Skeletal muscle cell (primary cell): Measurements from ENCODE around the gene ERBIN.
"Not testable (repeated sequence)": the region's sequence is repeated elsewhere in the genome, so short reads cannot be mapped to it uniquely, and the experiment has no call there.

Experiments
- DNase-seq: peaks from one replicate; pipeline ENCODE4 v3.0.0-alpha.2; 2010; ENCODE audit warnings: low read depth
- H3K4me3 ChIP-seq: 2 replicates; pipeline ENCODE4 v1.5.1; 2011; ENCODE audit warnings: low read depth, mild to moderate bottlenecking, control low read depth, low read length, moderate library complexity

Gene ERBIN, protein sequence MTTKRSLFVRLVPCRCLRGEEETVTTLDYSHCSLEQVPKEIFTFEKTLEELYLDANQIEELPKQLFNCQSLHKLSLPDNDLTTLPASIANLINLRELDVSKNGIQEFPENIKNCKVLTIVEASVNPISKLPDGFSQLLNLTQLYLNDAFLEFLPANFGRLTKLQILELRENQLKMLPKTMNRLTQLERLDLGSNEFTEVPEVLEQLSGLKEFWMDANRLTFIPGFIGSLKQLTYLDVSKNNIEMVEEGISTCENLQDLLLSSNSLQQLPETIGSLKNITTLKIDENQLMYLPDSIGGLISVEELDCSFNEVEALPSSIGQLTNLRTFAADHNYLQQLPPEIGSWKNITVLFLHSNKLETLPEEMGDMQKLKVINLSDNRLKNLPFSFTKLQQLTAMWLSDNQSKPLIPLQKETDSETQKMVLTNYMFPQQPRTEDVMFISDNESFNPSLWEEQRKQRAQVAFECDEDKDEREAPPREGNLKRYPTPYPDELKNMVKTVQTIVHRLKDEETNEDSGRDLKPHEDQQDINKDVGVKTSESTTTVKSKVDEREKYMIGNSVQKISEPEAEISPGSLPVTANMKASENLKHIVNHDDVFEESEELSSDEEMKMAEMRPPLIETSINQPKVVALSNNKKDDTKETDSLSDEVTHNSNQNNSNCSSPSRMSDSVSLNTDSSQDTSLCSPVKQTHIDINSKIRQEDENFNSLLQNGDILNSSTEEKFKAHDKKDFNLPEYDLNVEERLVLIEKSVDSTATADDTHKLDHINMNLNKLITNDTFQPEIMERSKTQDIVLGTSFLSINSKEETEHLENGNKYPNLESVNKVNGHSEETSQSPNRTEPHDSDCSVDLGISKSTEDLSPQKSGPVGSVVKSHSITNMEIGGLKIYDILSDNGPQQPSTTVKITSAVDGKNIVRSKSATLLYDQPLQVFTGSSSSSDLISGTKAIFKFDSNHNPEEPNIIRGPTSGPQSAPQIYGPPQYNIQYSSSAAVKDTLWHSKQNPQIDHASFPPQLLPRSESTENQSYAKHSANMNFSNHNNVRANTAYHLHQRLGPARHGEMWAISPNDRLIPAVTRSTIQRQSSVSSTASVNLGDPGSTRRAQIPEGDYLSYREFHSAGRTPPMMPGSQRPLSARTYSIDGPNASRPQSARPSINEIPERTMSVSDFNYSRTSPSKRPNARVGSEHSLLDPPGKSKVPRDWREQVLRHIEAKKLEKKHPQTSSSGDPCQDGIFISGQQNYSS (N-terminal part only)

DNA sequence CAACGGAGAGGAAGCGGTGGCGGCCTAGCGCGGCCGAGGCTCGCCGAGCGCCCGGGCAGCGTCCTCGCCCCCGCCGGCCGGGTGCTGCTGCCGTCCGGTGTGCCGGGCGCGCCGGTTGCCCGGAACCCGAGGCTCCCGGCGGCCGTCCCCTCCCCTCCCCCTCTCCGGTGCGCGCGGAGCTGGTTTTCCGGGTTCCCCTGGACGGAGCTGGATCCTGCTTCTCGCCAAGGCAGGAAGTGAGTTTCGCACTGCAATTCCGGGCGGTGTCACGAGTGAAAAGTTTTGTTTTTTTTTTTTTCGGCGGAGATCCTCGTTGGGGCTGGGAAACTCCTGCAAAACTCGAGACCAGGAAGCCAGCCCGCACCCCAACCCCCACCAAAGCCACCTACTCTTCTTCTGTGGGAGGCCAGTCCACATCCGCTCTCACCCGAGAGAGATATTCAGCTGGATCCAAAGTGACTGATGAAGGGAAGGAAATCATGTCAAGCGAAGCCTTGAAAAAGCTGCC is at the start of gene ERBIN:
Gene ERBIN (plus strand): TSS at position 300 of the 508 bp plus-strand sequence. CDS start 66,144 bp downstream, outside the sequence.
- peak within 1 kb of the TSS; percentile 93 for H3K4me3 ChIP-seq

DNA sequence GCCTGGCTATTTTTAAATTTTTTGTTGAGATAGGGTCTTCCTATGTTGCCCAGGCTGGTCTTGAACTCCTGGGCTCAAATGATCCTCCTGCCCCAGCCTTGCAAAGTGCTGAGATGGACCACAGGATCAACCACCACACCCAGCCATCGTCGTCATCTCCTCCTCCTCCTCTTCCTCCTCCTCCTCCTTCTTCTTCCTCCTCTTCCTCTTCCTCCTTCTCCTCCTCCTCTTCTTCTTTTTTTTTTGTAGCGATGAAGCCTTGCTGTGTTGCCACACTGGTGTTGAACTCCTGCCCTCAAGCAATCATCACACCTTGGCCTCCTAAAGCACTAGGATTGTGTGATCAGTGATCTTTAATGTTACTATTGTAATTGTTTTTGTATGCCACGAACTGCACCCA is 49.4 kb upstream of the ERBIN start:
- no peak overlapping the region for H3K4me3 ChIP-seq
- no peak for DNase-seq

More for the DNA sequence above, at the start of gene ERBIN:
- peak; percentile 29 for DNase-seq

DNA sequence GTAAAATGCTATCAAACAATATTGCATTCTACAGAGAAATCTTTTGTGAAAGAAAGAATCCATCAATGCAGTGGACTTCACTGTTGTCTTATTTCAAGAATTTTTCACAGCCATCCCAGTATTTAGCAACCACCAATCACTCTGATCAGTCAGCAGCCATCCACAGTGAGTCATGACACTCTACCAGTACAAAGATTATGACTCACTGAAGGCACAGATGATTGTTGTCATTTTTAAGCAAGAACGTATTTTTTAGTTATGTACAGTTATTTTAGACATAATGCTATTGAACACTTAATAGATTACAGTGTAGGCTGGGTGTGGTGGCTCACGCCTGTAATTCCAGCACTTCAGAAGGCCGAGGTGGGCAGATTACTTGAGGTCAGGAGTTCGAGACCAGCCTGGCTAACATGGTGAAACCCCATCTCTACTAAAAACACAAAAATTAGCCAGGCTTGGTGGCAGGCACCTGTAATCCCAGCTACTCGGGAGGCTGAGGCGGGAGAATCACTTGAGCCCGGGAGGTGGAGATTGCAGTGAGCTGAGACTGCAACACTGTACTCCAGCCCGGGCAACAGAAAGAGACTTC is 46.6 kb upstream of the ERBIN start:
- H3K4me3 ChIP-seq, result not testable (repeated sequence)
- peak; percentile 75 for DNase-seq

DNA sequence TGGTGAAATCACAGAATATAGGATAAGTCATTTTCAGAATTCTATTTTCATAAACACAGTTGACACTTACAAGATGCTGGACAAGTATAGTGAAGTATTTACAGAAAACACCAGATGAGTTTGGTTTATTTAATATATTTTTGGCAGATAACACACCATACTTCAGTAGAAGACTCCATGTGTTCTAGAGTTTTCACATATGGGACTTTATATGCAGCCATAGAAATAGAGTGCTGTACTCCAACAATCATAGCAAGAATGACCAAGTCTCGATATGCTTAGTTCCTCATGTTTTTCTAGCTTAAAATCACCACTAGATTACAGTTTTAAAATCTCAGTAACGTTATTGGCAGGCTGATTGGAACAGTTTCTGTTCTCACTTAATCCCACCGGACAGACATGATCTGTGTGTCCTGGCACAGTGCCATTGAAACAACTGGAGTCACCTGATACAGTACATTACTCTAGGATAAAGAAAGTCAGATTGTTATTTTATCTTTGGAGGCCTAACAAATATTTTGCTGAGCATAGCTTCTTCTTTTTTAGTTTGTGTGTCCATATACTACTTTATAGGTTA is 45.8 kb upstream of the ERBIN start:
- H3K4me3 ChIP-seq, result no peak overlapping the region
- no peak for DNase-seq

DNA sequence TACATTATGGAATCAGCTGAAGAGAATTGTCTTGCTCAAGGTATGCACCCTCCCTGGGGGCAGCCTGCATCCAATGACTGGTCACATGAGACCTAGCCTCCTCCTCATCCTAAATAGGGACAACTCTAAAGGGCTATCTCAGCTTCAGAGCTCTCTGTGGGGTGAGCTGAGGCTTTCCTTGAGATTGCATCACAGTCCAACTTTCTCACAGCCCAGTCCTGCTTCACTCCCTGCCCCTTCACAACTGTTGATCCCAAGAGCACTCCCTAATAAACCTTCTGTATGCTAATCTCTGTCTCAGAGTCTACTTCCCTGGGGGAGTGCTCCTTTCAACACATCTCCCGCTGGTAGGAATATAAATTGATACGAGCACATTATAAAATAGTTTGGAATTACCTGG is 44.1 kb upstream of the ERBIN start:
- no peak for DNase-seq

DNA sequence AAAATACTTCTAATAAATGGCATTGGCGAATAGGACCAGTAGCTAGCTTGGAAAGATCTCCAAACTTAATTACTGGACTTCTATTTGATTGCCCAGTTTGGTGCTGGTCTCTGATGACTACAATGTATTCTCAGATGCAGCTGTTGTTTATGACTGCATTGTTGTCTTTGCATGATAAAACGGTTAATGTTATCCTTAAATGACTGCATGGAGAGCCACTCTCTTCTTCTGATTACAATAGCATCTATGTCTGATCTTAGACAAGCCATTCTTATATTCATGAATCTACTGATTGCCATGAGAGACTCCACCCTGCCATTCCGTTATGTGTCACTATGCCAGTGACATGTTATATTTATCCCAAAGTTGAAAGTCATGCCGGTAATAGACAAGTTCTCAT is 42.9 kb upstream of the ERBIN start:
- DNase-seq, result no peak
- no peak overlapping the region for H3K4me3 ChIP-seq

More for the DNA sequence above, 44.1 kb upstream of the ERBIN start:
- no peak overlapping the region for H3K4me3 ChIP-seq

DNA sequence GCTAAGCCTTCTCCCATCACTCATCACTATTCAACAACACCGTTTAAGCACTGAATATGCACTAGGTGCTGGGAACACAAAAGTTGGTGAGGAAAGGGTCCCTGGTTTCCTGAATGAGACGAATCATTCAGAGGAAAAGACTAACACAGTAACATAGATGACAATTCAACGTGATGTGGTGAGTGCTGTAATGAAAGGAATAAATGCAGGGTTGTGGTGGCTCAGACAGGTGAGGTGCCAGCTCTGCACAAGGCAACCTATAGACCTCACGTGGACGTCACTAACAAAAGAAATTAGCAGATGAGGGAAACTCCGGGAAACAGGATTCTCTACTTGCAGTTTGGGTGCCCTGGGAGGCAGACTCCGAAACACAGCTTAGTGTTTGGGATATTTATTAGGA is 40.0 kb upstream of the ERBIN start:
- no peak overlapping the region for H3K4me3 ChIP-seq
- DNase-seq, result no peak

DNA sequence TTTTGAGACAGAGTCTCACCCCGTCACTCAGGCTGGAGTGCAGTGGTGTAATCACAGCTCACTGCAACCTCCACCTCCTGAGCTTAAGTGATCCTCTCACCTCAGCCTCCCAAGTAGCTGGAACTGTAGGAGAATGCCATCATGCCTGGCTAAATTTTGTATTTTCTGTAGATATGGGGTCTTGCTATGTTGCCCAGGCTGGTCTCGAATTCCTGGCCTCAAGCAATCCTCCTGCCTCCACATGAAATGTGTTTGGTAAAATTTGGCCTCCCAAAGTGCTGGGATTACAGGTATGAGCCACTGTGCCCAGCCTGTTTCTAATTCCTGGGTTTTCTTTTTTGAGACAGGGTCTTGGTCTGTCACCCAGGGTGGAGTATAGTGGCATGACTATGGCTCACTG is 34.4 kb upstream of the ERBIN start:
- H3K4me3 ChIP-seq, DNase-seq: not testable (repeated sequence)

DNA sequence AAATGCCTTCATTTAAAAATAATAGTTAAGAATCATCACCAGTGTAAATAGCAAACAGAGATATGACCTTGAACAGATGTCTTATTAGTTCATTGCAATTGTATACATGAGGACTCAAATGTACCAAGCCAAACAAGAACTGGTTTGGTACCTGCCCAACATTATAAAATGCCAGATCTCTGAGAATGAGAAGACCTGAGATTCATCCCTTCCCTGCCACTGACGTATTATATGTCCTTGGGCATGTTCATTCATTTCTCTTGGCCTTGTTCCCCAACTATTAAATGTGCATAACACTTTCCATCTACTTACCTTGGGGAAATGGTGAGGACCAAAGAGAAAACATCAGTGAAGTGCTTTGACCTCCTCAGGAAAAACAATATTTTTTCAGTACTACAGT is 33.6 kb upstream of the ERBIN start:
- H3K4me3 ChIP-seq, result no peak overlapping the region
- no peak for DNase-seq

DNA sequence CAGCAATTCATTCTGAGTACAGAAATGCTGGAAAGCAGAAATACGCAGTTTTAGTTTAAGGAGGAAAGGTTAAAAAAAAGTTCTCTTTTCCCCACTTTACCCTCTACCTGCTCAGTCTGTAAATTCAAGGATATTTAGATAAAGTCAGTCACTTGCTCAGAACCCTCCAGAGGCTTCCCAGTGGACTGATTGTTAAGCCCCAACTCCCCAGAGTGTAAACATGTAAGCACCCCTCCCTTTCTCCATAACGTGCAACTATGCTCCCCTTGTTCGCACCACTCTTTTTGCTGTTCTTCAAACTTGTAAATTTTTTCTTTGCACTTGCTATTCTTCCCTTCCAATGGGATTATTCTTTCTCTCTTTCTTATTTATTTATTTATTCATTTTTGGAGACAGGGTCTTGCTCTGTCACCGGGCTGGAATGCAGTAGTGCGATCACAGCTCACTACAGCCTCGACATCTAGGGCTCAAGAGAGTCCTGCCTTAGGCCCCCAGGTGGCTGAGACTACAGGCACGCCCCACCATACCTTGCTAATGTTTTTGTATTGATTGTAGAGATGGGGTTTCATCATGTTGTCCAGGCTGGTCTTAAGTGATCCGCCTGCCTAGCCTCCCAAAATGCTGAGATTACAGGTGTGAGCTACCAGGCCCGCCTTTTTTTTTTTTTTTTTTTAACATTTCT is 32.5 kb upstream of the ERBIN start:
- no peak for DNase-seq
- H3K4me3 ChIP-seq, result no peak overlapping the region

DNA sequence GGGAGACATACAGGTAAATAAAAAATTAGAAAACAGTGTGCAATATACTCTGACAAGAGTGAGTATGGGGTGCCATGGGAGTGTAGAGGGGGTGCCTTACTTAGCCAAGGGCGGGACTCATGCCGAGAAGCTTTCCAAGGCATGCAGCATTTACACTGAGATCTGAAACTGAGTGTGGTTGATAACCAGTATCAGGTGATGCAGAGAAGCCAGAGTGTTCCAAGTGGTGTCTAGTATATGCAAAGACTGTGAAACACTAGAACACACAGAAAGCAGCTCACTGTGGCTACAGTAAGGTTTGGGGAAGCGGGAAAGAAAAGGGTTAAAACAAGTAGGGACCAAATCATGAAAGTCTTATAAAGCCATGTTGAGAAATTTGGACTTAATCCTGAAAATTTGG is 30.5 kb upstream of the ERBIN start:
- no peak for DNase-seq
- H3K4me3 ChIP-seq, result no peak overlapping the region

DNA sequence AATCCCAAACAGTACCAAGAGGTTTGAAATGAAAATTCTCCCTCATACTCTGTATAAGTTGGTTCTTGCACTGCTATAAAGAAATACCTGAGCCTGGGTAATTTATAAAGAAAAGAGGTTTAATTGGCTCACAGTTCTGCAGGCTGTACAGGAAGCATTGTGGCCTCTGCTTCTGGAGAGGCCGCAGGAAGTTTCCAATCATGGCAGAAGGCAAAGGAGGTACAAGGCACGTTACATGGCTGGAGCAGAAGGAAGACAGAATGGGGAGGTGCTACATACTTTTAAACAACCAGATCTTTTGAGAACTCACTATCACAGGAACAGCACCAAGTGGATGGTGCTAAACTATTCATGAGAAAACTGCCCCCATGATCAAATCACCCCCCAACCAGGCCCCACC is 25.6 kb upstream of the ERBIN start:
- H3K4me3 ChIP-seq, result no peak overlapping the region
- DNase-seq, result no peak

DNA sequence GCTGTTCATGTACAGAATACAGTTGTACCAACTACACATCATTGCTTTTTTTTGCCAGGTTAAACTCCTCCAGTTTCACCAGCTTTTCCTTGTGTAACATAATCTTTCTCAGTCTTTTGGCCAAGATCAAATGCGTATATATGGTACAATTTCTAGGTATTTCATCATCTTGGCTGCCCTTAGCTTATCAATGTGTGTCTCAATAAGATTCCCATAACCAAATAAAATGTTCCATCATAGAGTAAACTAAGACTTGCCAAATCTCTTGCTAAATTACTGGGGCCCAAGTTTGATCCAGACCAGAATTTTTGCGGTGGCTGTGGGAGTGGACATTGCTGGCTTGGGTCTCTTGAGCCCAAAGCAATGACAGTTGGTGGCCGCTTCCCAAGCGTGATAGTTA is 24.3 kb upstream of the ERBIN start:
- DNase-seq, result no peak
- no peak overlapping the region for H3K4me3 ChIP-seq

DNA sequence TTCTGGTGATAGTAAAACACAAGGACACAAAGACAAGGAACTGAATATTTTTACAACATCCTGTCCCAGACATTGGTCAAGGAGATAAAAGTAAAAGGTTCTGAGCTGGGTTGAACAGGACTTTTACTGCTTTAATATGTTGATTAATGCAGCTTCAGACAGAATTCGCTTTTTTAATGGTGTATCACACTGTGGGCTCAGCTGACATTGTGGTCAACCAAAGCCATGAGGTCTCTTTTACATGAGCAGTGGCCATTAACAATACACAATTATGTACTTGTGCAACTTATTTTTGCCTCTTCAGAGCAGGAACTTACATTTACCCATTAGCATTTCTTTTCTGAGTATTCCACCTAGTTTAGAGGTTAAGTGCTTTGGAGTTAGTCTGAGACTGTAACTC is 22.8 kb upstream of the ERBIN start:
- H3K4me3 ChIP-seq, result no peak overlapping the region
- no peak for DNase-seq

DNA sequence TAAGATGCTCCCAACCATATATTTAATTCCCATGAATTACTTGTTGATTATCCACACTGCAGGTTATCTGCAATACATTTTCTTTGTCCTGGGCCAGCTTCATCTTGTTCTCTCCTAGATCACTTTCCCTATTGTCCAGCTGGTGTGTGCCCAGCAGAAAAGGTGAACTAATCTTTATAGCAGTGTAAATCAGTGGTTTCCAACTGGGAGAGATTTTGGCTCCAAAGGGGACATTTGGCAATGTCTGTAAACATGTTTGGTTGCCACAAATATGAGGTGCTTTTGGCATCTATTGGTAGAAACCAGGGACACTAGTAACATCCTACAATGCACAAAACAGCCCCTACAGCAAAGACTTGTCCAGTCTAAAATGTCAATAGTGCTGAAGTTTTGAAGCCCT is 20.1 kb upstream of the ERBIN start:
- H3K4me3 ChIP-seq, result no peak overlapping the region
- no peak for DNase-seq

DNA sequence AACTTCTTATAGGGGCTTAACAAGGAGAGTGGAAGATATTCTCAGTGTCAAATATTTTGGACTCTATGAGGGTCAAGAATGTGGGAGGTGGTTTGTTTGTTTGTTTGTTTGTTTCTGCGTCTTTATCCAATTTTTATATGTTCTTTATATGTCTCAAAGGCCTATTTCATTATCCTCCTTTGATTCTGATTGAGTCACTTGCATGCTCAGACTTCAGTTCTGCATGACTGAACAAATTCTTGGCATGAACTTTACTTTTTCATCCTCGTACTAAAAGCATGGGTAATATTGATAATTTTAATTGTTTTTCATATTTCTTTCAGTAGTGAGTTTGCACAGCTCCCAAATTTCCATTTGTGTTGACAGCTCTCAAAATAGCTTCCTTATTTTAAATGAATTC is 19.2 kb upstream of the ERBIN start:
- no peak overlapping the region for H3K4me3 ChIP-seq

DNA sequence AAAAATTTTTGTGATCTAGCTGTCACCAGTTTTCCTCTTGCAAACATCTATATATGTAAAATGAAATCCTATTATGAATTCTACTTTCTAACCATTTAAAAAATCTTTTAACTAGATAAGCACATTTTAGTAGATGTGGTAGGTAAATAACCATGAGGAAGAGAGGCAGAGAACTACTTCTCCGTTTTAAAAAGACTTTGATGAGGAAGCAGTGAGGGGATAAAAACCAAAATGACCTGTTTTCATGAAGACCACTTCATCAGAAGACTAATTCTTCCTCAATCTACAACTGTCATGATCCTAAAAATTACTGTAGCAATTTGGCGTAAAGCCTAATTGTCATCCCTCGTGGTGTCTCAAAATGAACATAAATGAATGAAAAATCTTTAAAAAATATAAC is 15.7 kb upstream of the ERBIN start:
- no peak overlapping the region for H3K4me3 ChIP-seq
- DNase-seq, result no peak

More for the DNA sequence above, 19.2 kb upstream of the ERBIN start:
- no peak for DNase-seq

DNA sequence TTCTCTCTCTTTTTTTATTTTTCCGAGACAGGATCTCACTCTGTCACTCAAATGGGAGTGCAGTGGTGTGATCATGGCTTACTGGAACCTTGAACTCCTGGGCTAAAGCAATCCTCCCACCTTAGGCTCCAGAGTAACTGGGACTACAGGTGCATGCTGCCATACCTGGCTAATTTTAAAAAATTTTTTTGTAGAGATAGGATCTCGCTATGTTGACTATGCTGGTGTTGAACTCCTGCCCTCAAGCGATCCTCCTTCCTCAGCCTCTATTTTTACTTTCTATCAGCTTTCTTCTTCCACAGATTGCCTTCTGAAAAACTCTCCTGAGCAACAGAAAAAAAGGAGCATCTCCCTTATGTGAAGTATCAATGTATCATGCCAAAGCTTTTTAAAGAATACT is 14.1 kb upstream of the ERBIN start:
- DNase-seq, result no peak
- H3K4me3 ChIP-seq, result no peak overlapping the region
